Heart left ventricle (tissue), 13 donors: ENCODE results near the gene GAS5.

Source experiments
- CTCF ChIP-seq, 12 donors: fragments of 200-600 bp; sonication (generic) in 4 of 12; IDR thresholded peaks; one replicate each; pipeline versions ENCODE4 v1.5.0 to v1.8.0; 2018 to 2022; ENCODE audit warnings: antibody characterized with exemption in 12 of 12, mild to moderate bottlenecking in 5 of 12
- POLR2A ChIP-seq, 2 donors: fragments of 450-650 bp; IDR thresholded peaks; one replicate each; pipeline ENCODE4 v1.6.1; 2017; ENCODE audit warnings: antibody characterized with exemption in 2 of 2, mild to moderate bottlenecking in 2 of 2, moderate library complexity in 2 of 2
- donor health status: ischemic (EF 13 %, LVEDD 7.1; RV severe dilation, severe dysfunction).
- donor health status: DM: no; HTN: yes; CAD: no.
- donor health status: DM: no; HTN: no; CAD: no.
- donor health status: ischemic (EF 25% LVEDD 6.9; RV normal size, moderate dysfunction).
- donor health status: ischemic (EF 25% LVEDD 5.7; RV mildly dilated, moderate dysfunction).
- donor health status: ischemic (EF 35%, LVEDD 5.7; RV mildly dilated, moderate dysfunction).
- donor health status: nonischemic (EF 11% LVEDD 7.7; RV severe dilation, severe dysfunction).
- donor health status: DM: yes; HTN: yes; CAD: no.
- donor health status: PGD.
- donor health status: ischemic (EF 29% LVEDD 5.4; RV normal size, mild dysfunction).
- donor health status: nonischemic (EF 23%, LVEDD 6.1; RV moderate dilation, normal function).

GRCh38 chr1:173852105-173852504 is 15.7 kb downstream of the GAS5 start:
- TF ChIP-seq POLR2A (IDR thresholded peaks at IDR 0.05) (no peak), CTCF (IDR thresholded peaks at IDR 0.05) (no peak)
